GM21526 (cell line): ENCODE data around the gene YBX1.
"Not testable (repeated sequence)": the region's sequence is repeated elsewhere in the genome, so short reads cannot be mapped to it uniquely, and the experiment has no call there.

Experiments used
- ATAC-seq: cut with Tn5 transposase; IDR thresholded peaks from one replicate; pipeline ENCODE4 v1.9.1; 2021; ENCODE audit warnings: moderate library complexity; ENCODE audit not compliant: unreplicated experiment, low FRiP score

Gene YBX1

DNA sequence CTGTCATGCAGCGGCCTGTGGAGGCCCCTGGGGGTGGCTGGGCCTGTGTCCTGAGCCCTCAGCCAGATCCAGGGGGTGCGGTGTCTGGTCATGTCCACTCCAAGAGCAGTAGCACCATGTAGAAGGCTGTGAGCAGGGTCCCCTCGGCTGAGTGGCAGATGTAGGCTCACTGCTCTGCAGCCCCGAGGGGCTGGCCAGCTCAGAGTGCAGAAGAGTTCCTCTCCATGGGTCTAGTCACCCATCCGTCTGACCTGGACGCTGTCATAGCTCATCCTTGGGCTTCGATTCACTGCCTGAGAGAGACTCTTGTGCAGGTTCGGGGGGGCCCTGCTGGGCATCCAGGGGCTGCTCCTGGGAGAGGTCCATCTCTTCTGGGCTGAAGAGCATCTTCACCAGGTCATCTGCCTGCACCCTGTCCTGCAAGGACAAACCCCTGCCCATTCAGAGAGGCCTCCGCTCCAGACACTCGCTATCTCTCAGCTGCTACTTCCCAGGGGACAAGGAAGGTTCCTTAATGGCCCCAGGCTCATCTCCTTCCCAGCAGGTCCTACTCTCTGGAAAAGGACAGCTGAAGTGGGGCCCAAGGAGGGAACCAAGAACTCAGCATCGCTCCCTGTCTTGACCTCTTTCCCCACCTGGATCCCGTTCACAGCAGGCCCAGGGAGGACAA is 64.4 kb downstream of the YBX1 start:
- no peak for ATAC-seq

DNA sequence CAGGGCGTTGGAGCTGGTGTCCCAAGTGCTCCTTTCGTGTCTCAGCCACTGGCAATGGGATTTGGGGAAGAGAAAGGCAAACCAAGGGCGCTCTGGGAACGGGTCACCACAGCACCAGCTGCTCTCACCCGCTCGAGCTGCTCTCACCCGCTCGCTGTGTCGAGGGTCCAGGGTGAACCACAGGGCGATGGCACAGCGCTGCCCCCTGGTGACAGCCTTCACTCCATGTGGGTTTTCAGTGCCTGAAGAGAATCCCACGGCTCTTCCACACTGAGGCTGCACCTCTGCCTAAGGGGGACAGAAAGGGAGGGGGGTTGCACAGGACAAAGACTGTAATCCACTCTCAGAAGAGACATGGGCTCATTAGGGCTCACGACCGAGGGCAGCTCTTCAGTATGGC is 64.9 kb downstream of the YBX1 start:
- ATAC-seq = no peak

GRCh38 chr1:42748021-42748420 is 65.8 kb downstream of the YBX1 start:
- ATAC-seq = no peak

- ATAC-seq = no peak
Observed at GRCh38 chr1:42748461-42749410, 66.5 kb downstream of the YBX1 start.

GRCh38 chr1:42750041-42750440 is 67.8 kb downstream of the YBX1 start:
- no peak for ATAC-seq

- ATAC-seq = not testable (repeated sequence)
Observed at GRCh38 chr1:42751511-42752070, 69.4 kb downstream of the YBX1 start.

DNA sequence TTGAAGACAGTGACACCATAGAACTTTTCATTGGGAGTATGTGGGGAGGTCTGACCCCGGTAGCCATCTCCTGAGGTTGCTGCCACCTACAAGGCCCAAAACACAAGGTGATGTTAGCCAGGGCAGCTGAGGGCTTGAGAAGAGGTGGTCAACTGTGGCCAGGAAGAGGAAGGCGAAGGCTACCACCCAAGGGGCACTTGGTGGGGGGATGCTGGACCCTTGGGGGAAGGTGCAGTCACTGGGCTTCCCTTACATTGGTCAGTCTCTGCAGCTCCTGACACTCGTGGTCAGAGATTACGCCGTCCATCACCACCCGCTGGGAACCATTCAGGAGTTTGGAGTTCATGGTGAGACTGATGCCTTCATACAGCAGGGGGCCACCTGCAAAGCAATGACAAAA is 70.1 kb downstream of the YBX1 start:
- ATAC-seq = no peak

DNA sequence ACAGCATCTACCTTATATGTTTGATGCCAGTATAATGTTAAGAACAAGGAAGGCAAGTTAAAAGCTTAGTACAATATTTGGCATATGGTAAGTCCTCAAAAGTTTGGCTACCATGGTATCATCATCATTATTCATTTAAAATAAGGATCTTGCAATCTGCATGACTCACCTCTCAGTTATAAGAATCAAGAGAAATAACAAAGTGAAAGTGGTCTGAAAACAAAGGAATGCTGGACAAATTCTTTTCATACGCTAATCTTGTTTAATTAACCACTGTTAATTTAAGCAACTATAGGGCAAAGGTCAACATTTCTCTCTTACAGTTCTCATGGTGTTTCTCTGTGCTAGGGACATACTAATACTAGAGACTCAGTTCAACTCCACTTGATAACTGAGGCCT is 70.9 kb downstream of the YBX1 start:
- ATAC-seq = no peak
